Ovary (tissue), 3 donors: Measurements from ENCODE around the gene TMED1.

Experiments
- POLR2A ChIP-seq: fragments of 450-650 bp; IDR thresholded peaks from one replicate; pipeline ENCODE4 v1.6.1; 2017; ENCODE audit warnings: antibody characterized with exemption, mild to moderate bottlenecking, moderate library complexity
- TF ChIP-seq, protein P1 (sequence below), 3 donors: fragments of 450-650 bp in 2 of 3; fragments of 200-600 bp in 1 of 3; IDR thresholded peaks; one replicate each; pipeline versions ENCODE4 v1.5.1 to v1.8.0; 2016 to 2022; ENCODE audit warnings: antibody characterized with exemption in 3 of 3, mild to moderate bottlenecking in 1 of 3
- donor health status: DM: no; HTN: no; CAD: no.

DNA sequence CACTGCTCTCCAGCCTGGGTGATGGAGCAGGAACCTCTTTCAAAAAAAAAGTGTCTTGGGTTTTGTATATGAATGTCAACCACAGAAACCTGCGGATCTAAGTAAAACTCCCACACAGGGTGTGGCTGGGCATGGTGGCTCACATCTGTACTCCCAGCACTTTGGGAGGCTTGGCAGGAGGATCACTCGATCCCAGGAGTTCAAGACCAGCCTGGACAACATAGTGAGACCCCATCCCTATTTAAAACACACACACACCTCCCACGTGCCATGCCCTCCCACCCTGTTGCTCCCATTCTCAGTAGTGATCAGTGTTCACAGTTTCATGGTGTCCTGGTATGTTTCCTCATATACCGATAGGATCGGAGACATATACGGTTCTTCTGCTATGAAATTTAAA is 9.2 kb downstream of the TMED1 start:
- TF ChIP-seq, protein P1, sequence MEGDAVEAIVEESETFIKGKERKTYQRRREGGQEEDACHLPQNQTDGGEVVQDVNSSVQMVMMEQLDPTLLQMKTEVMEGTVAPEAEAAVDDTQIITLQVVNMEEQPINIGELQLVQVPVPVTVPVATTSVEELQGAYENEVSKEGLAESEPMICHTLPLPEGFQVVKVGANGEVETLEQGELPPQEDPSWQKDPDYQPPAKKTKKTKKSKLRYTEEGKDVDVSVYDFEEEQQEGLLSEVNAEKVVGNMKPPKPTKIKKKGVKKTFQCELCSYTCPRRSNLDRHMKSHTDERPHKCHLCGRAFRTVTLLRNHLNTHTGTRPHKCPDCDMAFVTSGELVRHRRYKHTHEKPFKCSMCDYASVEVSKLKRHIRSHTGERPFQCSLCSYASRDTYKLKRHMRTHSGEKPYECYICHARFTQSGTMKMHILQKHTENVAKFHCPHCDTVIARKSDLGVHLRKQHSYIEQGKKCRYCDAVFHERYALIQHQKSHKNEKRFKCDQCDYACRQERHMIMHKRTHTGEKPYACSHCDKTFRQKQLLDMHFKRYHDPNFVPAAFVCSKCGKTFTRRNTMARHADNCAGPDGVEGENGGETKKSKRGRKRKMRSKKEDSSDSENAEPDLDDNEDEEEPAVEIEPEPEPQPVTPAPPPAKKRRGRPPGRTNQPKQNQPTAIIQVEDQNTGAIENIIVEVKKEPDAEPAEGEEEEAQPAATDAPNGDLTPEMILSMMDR (IDR thresholded peaks at IDR 0.05) = no peak
- TF ChIP-seq POLR2A = no peak
